Suppressor macrophage (primary cell): ENCODE results near the gene DLG2.

Experiments
- DNase-seq, 4 experiments: peaks; one replicate each; pipeline ENCODE4 v3.0.0-alpha.2; 2020 to 2022

The DLG2 gene

DNA sequence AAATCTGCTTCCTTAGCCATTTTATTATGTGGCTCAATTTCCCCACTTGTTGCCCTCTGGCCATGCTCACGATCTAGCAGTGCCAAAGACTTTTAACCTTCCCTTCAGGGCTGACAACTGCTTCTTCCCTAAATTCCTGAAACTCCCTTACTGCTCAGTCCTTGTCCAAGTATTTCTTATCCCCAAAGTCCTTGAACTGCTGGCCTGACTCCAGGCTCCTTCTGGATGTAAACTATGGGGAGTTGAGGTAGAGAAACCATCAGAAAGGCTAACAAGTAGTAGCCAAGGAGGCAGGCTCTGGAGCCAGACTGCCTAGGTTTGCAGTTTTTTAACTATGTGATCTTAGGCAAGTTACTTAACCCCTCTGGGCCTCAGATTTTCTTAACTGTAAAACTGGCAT lies 2082.3 kb downstream of the DLG2 start:
- DNase-seq: no peak

GRCh38 chr11:83543706-83544439 lies 2083.3 kb downstream of the DLG2 start:
- DNase-seq: no peak

GRCh38 chr11:83542861-83543260 lies 2084.3 kb downstream of the DLG2 start:
- DNase-seq: no peak

DNA sequence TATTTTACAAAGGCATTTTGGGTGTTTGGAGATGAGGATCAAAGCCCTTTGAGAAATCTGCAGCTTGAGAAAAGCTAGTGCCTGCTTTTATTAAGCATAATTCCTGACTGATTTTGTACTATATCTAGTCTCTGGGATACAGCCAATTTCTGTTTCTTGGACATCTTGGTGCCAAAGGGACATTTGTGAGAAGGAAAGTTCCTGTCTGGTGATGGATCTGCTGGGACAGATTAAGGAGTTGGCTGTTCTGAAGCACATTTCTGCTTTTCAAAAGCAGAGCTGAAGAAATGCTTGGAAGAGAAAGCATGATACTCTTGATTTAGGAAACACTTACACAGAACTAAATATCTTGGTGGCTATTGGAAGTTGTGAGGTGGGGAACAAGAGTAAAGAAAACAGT lies 2086.4 kb downstream of the DLG2 start:
- no peak for DNase-seq

DNA sequence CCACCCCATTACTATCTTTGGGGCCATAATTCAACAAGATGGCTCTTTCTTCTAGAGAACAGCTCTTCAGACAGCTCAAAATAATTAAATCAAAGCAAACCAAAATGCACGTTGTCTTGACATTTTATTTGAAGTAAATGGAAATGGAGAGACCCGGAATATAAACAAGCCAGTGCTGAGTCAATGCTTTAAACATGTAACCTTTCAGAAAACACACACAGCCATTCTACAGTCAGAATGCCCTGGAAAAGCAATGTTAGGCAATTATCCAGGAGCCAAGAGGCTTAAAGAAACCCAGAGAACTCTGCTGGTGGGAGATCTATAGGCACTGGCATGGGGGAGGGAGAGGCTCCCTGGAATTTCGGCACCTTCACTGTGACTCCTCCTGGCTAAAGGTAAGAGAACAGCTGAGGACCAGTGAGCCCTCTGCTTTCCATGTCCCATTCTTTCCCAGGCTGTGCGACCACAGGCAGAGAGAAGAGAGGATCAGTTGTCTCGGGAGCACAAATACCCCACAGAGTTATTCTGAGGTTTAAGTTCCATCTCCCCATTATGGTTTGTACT lies 2086.9 kb downstream of the DLG2 start:
- DNase-seq: no peak

GRCh38 chr11:83538286-83538685 lies 2088.9 kb downstream of the DLG2 start:
- DNase-seq: no peak

DNA sequence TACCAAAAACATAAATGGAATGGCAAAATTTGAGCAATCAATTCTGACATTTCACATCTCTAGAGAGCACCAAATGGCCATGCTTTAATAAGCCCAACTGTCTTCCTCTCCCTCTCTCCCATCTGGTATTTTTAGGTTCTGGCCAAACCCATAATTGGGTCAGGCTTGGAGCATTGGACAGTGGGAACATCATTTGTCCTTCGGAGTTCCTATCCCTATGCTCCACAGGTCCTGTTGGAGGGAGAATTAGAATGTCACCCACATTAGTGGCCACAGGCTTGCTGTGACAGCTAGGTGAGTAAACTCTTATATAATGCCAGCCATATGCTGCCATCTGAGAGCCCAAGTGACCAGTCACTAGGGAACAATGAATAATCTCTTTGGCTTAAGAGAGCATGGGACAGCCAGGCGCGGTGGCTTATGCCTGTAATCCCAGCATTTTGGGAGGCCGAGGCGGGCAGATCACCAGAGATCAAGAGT lies 2090.0 kb downstream of the DLG2 start:
- no peak for DNase-seq

GRCh38 chr11:83533166-83533565 lies 2094.0 kb downstream of the DLG2 start:
- no peak for DNase-seq

GRCh38 chr11:83528877-83529276 lies 2098.3 kb downstream of the DLG2 start:
- DNase-seq: no peak

- DNase-seq: no peak
Measured at GRCh38 chr11:83528225-83528624, 2098.9 kb downstream of the DLG2 start.

DNA sequence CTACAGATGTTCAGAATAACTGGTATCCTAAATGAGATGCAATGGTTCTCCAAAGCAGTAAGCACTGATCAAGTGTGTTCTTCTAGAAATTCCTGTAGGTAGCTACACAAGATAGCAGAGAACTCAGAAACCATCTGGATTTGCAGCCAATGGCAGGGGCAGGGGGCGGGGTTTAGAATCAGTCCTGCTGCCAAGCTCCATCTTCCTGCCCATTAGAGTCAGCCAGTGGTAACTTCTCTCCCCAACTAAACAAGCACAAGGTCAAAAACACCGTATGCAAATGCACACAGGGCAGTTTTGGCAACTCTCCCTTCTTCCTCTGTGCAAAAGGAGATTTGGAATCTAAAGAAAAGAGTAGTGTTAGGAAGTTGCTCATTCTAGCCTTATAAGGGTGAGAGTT lies 2103.5 kb downstream of the DLG2 start:
- no peak for DNase-seq

DNA sequence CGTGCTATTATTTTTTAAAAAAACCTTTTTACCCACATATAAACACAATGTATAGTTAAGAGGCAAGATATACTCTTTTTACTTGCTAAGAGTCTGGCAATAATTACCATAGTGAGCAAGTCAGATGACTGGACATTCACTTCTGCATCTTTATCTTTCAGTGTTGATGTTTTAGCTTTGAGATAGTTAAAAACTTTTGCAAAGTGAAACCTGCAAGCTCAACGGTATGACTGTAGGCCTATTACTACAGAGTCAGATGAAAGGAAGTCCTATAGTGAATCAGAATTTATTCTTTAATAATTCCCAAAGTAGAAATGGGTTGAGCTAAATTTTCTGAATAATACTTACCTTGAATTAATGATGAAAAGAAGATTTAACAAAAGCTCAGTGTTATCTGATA lies 2104.2 kb downstream of the DLG2 start:
- no peak for DNase-seq

- no peak for DNase-seq
Measured at GRCh38 chr11:83521647-83522596, 2105.2 kb downstream of the DLG2 start.

DNA sequence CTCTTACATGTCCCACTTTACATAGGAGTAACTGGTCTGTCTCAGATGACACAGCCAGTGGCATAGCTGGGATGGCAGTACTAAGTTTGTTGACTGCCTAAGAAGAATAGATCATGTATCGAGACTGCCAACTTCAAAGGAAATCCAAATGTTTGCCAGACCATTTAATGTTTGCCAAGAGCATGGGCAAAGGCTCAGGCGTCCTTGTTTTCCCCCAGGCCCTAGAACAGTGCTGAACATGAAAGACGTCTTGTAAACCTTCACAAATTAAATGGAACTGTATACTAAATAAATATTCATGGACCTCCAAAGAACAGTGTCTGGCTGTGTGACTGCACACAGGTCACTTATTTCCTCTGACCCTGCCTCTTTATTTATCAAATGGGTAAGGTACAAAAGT lies 2106.3 kb downstream of the DLG2 start:
- DNase-seq: no peak

DNA sequence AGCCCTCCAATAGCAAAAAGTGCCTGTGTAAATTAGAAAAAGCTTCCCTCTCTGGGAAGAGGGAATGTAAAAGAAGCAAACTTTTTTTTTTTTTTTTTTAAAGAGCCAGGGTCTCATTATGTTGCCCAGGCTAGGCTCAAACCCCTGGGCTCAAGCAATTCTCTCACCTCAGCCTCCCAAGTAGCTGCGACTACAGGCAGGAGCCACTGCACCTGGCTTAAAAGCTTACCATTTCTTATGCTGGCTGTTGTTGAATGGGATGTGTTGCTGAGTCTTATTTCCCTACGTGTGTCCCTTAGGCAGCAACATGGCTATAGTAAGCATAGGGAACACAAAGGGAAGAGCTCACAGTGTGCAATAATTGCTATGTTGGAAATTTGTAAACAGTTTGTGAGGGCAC lies 2115.5 kb downstream of the DLG2 start:
- DNase-seq: no peak

DNA sequence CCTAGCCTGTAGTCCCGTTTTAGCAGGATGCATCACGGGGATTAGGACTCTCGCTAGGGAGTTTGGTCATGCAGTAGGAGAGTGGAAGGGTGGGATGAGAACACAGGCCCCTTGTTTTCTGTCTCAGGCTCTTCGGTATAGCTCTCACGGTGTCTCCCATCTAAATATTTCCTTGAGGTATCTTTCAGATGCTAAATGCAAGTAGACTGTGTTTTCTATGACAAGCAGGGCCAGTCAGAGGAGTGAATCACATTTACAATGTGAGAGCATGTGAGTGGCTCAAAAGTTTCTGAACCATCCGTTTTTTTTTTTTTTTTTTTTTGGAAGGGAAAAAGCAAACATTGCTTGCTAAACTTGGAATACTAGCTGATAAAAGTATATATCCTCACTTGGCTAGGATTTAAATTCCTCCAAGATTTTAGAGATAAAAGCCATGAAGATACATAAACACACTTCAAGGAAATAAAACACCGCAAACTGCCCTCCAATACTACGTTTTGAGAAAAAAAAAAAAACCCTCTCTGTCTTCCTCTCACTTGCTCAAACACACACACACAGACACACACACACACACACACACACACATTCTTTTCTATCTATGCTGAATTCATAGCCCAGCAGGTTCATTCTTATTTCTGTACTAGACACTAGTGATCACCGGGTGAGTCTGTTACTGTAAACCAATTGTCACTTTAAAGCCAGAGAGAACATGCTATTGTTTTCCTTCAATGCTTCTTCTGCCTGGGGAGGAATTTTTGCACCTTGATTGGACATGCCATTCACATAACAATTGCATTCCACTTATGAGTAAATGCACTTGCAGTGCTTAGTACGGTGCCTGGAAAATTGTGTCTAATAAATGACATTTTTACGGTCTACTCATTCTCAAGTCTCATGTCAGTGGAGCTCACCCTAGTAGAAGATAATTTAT lies 2116.3 kb downstream of the DLG2 start:
- no peak for DNase-seq

DNA sequence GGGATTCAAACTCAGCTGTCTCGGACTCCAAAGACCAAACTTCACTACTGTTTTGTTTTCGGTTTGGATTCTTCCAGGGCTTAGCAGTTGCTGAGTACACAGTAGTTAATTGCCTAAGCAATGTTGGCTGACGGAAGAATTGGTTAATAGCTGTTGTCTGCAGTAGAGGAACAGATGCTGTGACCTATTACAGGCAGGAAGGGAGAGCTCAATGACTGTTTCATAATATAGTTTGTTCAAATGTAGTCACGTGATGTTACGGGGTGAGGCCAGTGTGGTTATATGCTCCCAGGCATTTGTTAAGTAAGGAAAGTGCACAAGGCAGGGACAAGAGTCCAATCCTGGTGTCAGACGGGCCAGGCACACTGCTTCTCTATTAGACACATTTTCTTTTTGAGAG lies 2118.3 kb downstream of the DLG2 start:
- no peak for DNase-seq

DNA sequence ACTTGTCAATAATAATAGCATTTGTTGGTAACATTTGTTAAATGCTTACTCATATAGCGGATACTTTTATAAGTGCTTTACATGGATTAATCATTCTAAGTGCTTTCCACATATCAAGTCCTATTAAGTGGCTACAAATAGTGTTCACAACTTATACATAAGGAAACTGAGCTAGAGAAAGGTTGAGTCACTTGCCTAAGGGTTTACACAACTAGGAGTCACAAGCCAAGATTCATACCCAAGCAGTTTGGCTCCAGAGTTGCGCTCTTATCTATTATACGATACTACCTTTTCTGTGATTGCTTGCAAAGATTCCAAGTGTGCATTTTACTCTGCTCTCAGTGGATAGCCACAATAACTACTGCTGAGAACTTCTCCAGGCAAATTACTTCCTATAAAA lies 2125.1 kb downstream of the DLG2 start:
- no peak for DNase-seq

DNA sequence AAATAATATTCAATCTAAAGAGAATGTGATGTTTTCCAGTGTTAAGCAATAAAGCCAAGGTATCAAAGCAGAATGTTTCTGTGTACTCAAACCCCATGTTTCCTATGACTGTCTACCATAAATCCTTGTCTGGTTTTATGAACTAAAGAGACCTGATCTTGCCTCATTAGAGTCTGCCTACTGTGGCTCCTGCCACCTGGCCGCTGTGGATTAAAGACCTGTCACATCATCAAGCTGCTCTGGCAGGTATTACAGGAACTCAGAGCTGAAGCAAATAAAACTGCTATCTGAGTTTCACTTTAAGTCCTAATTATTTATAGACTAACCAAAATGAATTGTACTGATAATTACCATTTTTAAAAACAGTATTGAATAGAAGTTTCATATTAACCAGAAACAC lies 2133.2 kb downstream of the DLG2 start:
- DNase-seq: no peak

- no peak for DNase-seq
Measured at GRCh38 chr11:83493034-83493433, 2134.1 kb downstream of the DLG2 start.

DNA sequence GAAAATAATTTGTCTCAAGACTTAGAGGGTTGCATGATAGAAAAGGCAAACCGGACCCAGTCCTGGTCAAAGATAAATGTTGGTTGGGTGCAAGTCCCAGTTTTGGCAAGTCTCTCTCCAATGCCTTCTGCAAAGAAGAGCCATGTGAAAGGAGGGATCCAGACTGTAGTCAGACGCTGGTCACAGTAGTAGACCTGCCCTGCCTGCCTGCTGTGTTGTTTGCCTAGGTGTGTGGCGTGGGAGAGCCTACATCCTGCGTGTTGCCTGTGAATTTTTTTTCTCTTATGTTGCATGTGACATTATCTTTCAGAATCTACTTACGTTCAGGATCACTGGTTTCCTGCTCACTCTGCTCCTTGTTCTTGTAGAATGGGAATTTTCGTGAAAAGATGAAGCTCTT lies 2143.3 kb downstream of the DLG2 start:
- no peak for DNase-seq

- no peak for DNase-seq
Measured at GRCh38 chr11:83480811-83481210, 2146.3 kb downstream of the DLG2 start.
